ENCODE results near the gene TOR3A. TPM values are rescaled to one million over a fixed set of nuclear protein-coding genes. Genes with fewer than 3 reads are reported as not detected.
"Not testable (repeated sequence)": the region's sequence is repeated elsewhere in the genome, so short reads cannot be mapped to it uniquely, and the experiment has no call there.

Gene TOR3A
- total and polyA plus RNA-seq, 2 of the 8 experiments (the other 6 are each of a cell fraction or from before 2014, with no cell fraction given) = 15.3 to 21.4 TPM

- TF ChIP-seq MAX (IDR thresholded peaks at IDR 0.05) = no peak
- TF ChIP-seq ZNF274 (IDR thresholded peaks at IDR 0.05; ENCODE audit: borderline replicate concordance, extremely low read depth, low read length) = no peak
Observed at GRCh38 chr1:179137617-179138255, 55.9 kb downstream of the TOR3A start (continued).

- H2BK20ac ChIP-seq (ENCODE audit: low read length); H3K4me1 ChIP-seq (replicated peaks in 1 of 4; ENCODE audit: control insufficient read depth in 3 of 4, insufficient read depth in 4 of 4, low read length in 3 of 4); DNase-seq (ENCODE audit: low read depth in 1 of 2, low spot score in 2 of 2); H4K91ac ChIP-seq (replicated peaks; ENCODE audit: insufficient read length, low read length); H3K9ac ChIP-seq (replicated peaks in 1 of 4; ENCODE audit: extremely low read depth in 1 of 4, low read depth in 3 of 4, low read length in 3 of 4); H3K14ac ChIP-seq (ENCODE audit: insufficient read length); H3K36me3 ChIP-seq (ENCODE audit: control insufficient read depth in 2 of 4, insufficient read depth in 4 of 4, low read length in 3 of 4); H3K18ac ChIP-seq (ENCODE audit: extremely low read depth, low read length); H2BK12ac ChIP-seq (ENCODE audit: low read depth, low read length); FAIRE-seq; H3K56ac ChIP-seq (replicated peaks; ENCODE audit: insufficient read length, low read depth, low read length); H3K4me2 ChIP-seq (ENCODE audit: insufficient read depth in 1 of 2, low read depth in 2 of 2, low read length in 2 of 2); H2BK120ac ChIP-seq (replicated peaks; ENCODE audit: low read depth, low read length); H3K79me1 ChIP-seq (ENCODE audit: low read depth, low read length); POLR2A ChIA-PET (ENCODE audit: partially characterized antibody); H3K27ac ChIP-seq (ENCODE audit: low read depth, low read length); H3K27me3 ChIP-seq (replicated peaks in 1 of 4; ENCODE audit: control insufficient read depth in 3 of 4, extremely low read depth in 1 of 4, insufficient read depth in 3 of 4, low read length in 3 of 4); H2AFZ ChIP-seq (ENCODE audit: low read length); H3K23me2 ChIP-seq (ENCODE audit: low read depth, low read length); H4K20me1 ChIP-seq (replicated peaks in 1 of 2; ENCODE audit: control insufficient read depth in 1 of 2, insufficient read depth in 2 of 2, low read length in 2 of 2); H3K4ac ChIP-seq (replicated peaks; ENCODE audit: insufficient read length, low read depth, low read length); H4K8ac ChIP-seq (ENCODE audit: extremely low read depth, insufficient read depth, low read length); H4K5ac ChIP-seq (ENCODE audit: insufficient read length, low read depth, low read length); H3K23ac ChIP-seq (ENCODE audit: insufficient read length); H3K4me3 ChIP-seq (ENCODE audit: extremely low read depth in 1 of 4, insufficient read depth in 2 of 4, low read depth in 3 of 4, low read length in 4 of 4); H2BK15ac ChIP-seq (ENCODE audit: low read length); H2AK5ac ChIP-seq (ENCODE audit: low read depth, low read length); H2BK5ac ChIP-seq (ENCODE audit: low read depth, low read length): not testable (repeated sequence)
- CTCF ChIA-PET (ENCODE audit: partially characterized antibody) = interaction anchor here (1.1 to 2.4 kb wide), 2 partner anchors 9 to 18 kb away, joined by 5 to 9 read pairs; no protein-coding TSS in a partner anchor
- 93% methylated on average over 12 of the region's 21 CpGs; no CpG with 5 or more reads in 1 of the 2 experiments for WGBS, 2 experiments (ENCODE audit: extremely low coverage in 1 of 2, insufficient coverage in 1 of 2, insufficient read length in 1 of 2, insufficient replicate concordance in 2 of 2, low coverage in 1 of 2, low lambda C conversion rate in 2 of 2, missing lambda C conversion rate in 1 of 2)
- Histone ChIP-seq H3K9me3 (ENCODE audit: insufficient read depth in 2 of 2, low read depth in 1 of 2, low read length in 1 of 2) (peaks cover 7 to 31% of the 10 kb centered on the region in 2 experiments; a peak in 3 of 4 replicates), H3K79me2 (ENCODE audit: control insufficient read depth in 1 of 2, insufficient read depth in 2 of 2, low read length in 2 of 2) (peaks cover 0 to 21% of the 10 kb centered on the region in 2 experiments; a peak in 1 of 4 replicates)
Observed at GRCh38 chr1:179138755-179139154, 56.9 kb downstream of the TOR3A start.

Data from H1 (cell line).